ENCODE measurements around the gene ADAMTS2.

The ADAMTS2 gene

DNA sequence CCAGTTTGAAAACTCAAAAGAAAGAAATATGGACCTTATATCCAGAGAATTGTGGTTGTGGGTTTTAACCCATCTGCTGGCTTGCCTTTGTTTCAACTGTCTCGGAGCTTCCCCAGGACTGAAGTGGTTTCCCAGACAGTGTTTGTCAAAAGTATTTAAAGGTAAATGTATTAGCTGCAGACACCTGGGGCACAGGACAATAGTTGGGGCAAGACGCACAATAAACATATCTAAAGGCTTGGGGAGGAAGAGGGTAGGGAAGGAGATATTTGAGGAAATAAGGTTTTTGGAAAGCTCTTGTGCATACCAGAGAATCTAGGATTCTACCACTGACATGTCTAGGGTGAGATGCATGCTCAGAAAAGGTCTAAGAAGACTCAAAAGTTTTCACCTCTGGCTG lies 99.0 kb downstream of the ADAMTS2 start:
- ATAC-seq (ENCODE audit: low read depth): no peak
- peaks cover 2% of the 10 kb centered on the region for H3K27me3 Mint-ChIP-seq
- no peaks in the 10 kb centered on the region for H3K36me3 Mint-ChIP-seq
- no peaks in the 10 kb centered on the region for H3K4me1 Mint-ChIP-seq
- DNase-seq (ENCODE audit: low spot score in 2 of 2): no peak
- H3K9me3 Mint-ChIP-seq: peaks cover 16% of the 10 kb centered on the region
- no peak overlapping the region for H3K4me3 Mint-ChIP-seq
- H3K27ac Mint-ChIP-seq: no peak overlapping the region

DNA sequence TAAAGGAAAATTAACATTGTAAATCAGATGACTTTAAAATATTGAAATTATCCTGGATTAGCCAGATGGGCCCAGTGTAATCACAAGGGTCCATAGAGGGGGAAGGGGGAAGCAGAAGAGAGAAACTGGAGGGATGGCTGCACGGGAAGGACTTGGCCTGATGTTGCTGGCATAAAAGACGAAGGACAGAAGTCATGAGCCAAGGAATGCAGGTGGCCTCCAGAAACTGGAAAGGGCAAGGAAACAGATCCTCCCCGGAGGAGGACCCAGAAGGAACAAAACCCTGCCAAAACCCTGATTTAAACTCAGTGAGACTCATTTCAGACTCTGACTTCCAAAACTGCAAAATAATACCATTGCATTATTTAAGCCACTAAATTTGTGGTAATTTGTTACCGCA lies 100.2 kb downstream of the ADAMTS2 start:
- Mint-ChIP-seq H3K27ac (no peak overlapping the region), H3K4me3 (no peak overlapping the region), H3K9me3 (peaks cover 18% of the 10 kb centered on the region), H3K27me3 (peaks cover 4% of the 10 kb centered on the region), H3K4me1 (no peaks in the 10 kb centered on the region), H3K36me3 (no peaks in the 10 kb centered on the region)
- DNase-seq (ENCODE audit: low spot score in 2 of 2): no peak
- ATAC-seq (ENCODE audit: low read depth): no peak

- no peak for DNase-seq (ENCODE audit: low spot score in 2 of 2)
- Mint-ChIP-seq H3K4me1 (no peaks in the 10 kb centered on the region), H3K36me3 (peaks cover 1% of the 10 kb centered on the region), H3K9me3 (peaks cover 23% of the 10 kb centered on the region), H3K4me3 (no peak overlapping the region), H3K27me3 (peaks cover 13% of the 10 kb centered on the region), H3K27ac (no peak overlapping the region)
- ATAC-seq (ENCODE audit: low read depth): no peak
These were observed 101.2 kb downstream of the ADAMTS2 start for GRCh38 chr5:179244044-179244443.

DNA sequence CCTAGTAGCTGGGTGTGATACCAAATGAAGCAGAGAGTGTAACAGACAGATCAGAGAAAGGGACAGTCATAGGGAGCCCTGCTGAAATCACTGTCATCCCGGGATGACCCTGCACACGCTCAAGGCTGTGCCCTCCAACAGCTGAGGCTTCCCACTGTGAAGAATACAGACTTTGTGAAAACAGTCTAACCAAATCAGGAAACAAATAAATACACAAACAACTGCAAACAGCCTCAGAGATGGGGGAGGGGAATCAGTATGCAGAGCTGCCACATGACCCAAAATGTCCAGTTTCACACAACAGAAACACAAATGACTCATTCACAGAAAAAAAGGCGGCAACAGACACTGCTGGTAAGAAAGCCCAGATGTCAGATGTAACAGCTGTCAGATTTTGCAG lies 101.9 kb downstream of the ADAMTS2 start:
- Mint-ChIP-seq H3K36me3 (peaks cover 1% of the 10 kb centered on the region), H3K27me3 (peaks cover 16% of the 10 kb centered on the region), H3K4me1 (no peaks in the 10 kb centered on the region), H3K27ac (no peak overlapping the region), H3K9me3 (peaks cover 23% of the 10 kb centered on the region), H3K4me3 (no peak overlapping the region)
- ATAC-seq (ENCODE audit: low read depth) (no peak), DNase-seq (ENCODE audit: low spot score in 2 of 2) (no peak)

GRCh38 chr5:179242676-179243075 lies 102.6 kb downstream of the ADAMTS2 start:
- no peak overlapping the region for H3K4me3 Mint-ChIP-seq
- ATAC-seq (ENCODE audit: low read depth) (no peak), DNase-seq (ENCODE audit: low spot score in 2 of 2) (no peak)
- peaks cover 23% of the 10 kb centered on the region for H3K9me3 Mint-ChIP-seq
- H3K27me3 Mint-ChIP-seq: peaks cover 17% of the 10 kb centered on the region
- peaks cover 1% of the 10 kb centered on the region for H3K36me3 Mint-ChIP-seq
- no peaks in the 10 kb centered on the region for H3K4me1 Mint-ChIP-seq
- no peak overlapping the region for H3K27ac Mint-ChIP-seq

DNA sequence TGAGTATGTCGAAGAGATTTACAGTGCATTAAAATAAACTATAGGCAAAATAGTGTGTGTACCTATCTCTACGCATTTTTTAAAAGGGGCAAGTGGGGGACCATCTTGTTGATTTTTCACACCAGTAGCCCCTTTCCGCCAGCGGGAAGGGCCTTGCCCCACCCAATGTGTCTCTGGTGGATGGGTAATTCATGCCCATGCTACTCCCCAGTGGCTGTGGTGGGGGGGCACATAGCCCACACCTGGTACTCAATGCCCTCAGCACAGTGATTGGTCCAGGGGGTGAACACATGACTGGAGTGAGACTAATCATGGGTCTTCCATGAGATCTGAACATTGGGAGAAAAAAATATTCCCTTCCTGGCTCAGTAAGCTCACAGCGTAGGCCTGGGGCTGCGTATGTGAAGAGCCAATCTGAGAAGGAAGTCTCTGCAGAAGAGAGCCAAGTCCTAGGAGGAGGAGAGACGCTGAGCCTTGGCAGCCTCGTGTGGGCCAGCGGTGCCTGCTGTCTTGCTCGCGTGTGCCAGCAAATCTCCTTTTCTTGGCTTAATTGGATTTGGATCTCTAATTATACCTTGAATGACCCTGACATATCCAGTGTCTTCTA lies 103.4 kb downstream of the ADAMTS2 start:
- Mint-ChIP-seq H3K27ac (no peak overlapping the region), H3K4me1 (no peaks in the 10 kb centered on the region), H3K27me3 (peaks cover 17% of the 10 kb centered on the region), H3K36me3 (peaks cover 1% of the 10 kb centered on the region), H3K9me3 (peaks cover 16% of the 10 kb centered on the region), H3K4me3 (no peak overlapping the region)
- no peak for DNase-seq (ENCODE audit: low spot score in 2 of 2)
- ATAC-seq (ENCODE audit: low read depth): no peak

GRCh38 chr5:179241175-179241574 lies 104.1 kb downstream of the ADAMTS2 start:
- no peak overlapping the region for H3K4me3 Mint-ChIP-seq
- peaks cover 10% of the 10 kb centered on the region for H3K9me3 Mint-ChIP-seq
- ATAC-seq (ENCODE audit: low read depth): no peak
- no peak overlapping the region for H3K27ac Mint-ChIP-seq
- DNase-seq (ENCODE audit: low spot score in 2 of 2): no peak
- H3K36me3 Mint-ChIP-seq: peaks cover 1% of the 10 kb centered on the region
- H3K4me1 Mint-ChIP-seq: no peaks in the 10 kb centered on the region
- H3K27me3 Mint-ChIP-seq: peaks cover 17% of the 10 kb centered on the region

DNA sequence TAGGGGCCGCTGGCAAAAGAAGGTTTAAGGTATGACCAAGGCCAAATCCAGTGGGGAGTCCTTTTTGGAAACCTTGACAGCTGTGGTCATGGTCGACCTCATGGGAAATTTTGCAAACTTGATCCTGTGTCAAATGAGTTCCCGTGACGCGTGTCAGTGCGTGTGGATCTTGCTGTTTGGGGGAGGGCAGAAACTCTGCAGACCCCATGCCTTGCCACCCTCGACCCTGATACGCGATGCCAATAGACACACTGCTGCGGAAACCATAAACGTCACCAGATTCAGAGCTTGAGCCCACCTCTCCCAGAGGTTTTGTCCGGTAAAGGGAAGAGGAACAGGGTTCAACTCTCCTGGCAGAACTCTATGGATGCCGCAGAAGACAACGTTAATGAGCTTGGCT lies 104.7 kb downstream of the ADAMTS2 start:
- Mint-ChIP-seq H3K36me3 (peaks cover 1% of the 10 kb centered on the region), H3K4me3 (no peak overlapping the region), H3K27ac (no peak overlapping the region), H3K4me1 (no peaks in the 10 kb centered on the region), H3K27me3 (peaks cover 17% of the 10 kb centered on the region), H3K9me3 (peaks cover 9% of the 10 kb centered on the region)
- DNase-seq (ENCODE audit: low spot score in 2 of 2) (no peak), ATAC-seq (ENCODE audit: low read depth) (no peak)

GRCh38 chr5:179239256-179240135 lies 105.8 kb downstream of the ADAMTS2 start:
- Mint-ChIP-seq H3K4me1 (no peaks in the 10 kb centered on the region), H3K9me3 (peaks cover 11% of the 10 kb centered on the region), H3K36me3 (peaks cover 7% of the 10 kb centered on the region), H3K27me3 (peaks cover 23% of the 10 kb centered on the region), H3K27ac (no peak overlapping the region), H3K4me3 (no peak overlapping the region)
- DNase-seq (ENCODE audit: low spot score in 2 of 2) (no peak), ATAC-seq (ENCODE audit: low read depth) (no peak)

GRCh38 chr5:179238628-179238970 lies 106.7 kb downstream of the ADAMTS2 start:
- Mint-ChIP-seq H3K4me1 (no peaks in the 10 kb centered on the region), H3K36me3 (peaks cover 7% of the 10 kb centered on the region), H3K4me3 (no peak overlapping the region), H3K27me3 (peaks cover 24% of the 10 kb centered on the region), H3K9me3 (peaks cover 9% of the 10 kb centered on the region), H3K27ac (no peak overlapping the region)
- DNase-seq (ENCODE audit: low spot score in 2 of 2) (no peak), ATAC-seq (ENCODE audit: low read depth) (no peak)

- peaks cover 9% of the 10 kb centered on the region for H3K9me3 Mint-ChIP-seq
- no peak for DNase-seq (ENCODE audit: low spot score in 2 of 2)
- H3K4me3 Mint-ChIP-seq: no peak overlapping the region
- peaks cover 24% of the 10 kb centered on the region for H3K27me3 Mint-ChIP-seq
- no peak for ATAC-seq (ENCODE audit: low read depth)
- H3K36me3 Mint-ChIP-seq: peaks cover 7% of the 10 kb centered on the region
- no peak overlapping the region for H3K27ac Mint-ChIP-seq
- H3K4me1 Mint-ChIP-seq: no peaks in the 10 kb centered on the region
These were observed 107.3 kb downstream of the ADAMTS2 start for GRCh38 chr5:179237770-179238627.

DNA sequence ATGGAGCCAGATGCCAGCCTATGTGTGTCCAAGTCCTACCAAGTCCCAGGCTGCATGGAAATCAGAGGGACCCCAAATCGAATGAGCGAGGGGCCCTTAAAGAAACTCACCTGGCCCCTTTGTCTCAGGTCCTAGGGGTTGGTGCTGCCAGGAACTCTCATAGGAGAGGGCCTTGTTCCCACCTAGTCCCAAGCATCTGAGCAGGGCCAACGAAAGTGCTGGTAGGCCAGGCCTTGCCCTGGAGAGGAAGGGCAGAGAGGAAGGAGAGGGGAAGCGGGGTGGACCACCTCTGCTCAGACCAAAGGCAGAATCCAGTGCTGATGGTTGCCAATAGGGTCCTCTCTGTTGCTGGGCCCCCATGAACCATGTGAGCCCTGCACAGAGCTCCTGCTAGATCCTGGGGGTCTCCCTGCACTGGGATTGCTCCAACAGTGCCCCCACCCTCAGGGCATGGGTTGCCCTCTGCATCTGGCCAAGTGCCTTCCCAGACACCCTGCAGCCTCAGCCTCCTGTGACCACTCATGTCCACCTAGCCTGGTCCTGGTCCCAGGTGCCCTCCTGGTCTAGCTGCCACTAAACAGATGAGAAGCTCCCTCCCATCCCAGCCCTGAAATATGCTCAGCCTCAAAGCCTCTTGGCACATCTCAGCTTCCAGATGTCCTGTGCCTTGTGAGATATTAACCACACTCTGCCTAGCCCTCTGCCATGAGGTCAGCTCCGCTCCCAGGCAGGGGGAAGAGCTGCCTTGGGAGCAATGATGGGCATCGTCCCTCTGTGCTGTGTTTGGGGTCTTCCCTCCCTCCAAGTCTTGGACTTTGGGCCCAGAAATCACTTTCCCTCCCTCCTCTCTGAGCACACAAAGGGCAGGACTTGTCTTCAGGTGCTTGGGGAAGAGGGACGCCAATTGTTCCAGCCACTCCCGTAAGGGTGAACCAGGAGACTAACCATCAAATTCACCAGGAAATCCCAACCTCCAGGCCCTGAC lies 109.6 kb downstream of the ADAMTS2 start:
- peaks cover 7% of the 10 kb centered on the region for H3K36me3 Mint-ChIP-seq
- DNase-seq (ENCODE audit: low spot score in 2 of 2) (no peak), ATAC-seq (ENCODE audit: low read depth) (no peak)
- peaks cover 7% of the 10 kb centered on the region for H3K9me3 Mint-ChIP-seq
- H3K4me3 Mint-ChIP-seq: no peak overlapping the region
- no peak overlapping the region for H3K27ac Mint-ChIP-seq
- H3K4me1 Mint-ChIP-seq: no peaks in the 10 kb centered on the region
- peaks cover 22% of the 10 kb centered on the region for H3K27me3 Mint-ChIP-seq

GRCh38 chr5:179234563-179235135 lies 110.6 kb downstream of the ADAMTS2 start:
- Mint-ChIP-seq H3K9me3 (peaks cover 6% of the 10 kb centered on the region), H3K4me1 (no peaks in the 10 kb centered on the region), H3K27me3 (peaks cover 21% of the 10 kb centered on the region), H3K4me3 (no peak overlapping the region), H3K36me3 (peaks cover 5% of the 10 kb centered on the region), H3K27ac (no peak overlapping the region)
- no peak for DNase-seq (ENCODE audit: low spot score in 2 of 2)
- no peak for ATAC-seq (ENCODE audit: low read depth)
